ENCODE data around the gene TOP1.
A peak's percentile ranks its signal among the peaks of the same experiment; 100 is the strongest.

TOP1 gene

GRCh38 chr20:41007481-41007880 is 21.1 kb upstream of the TOP1 start:
- in situ Hi-C loops (cut with MboI; ENCODE audit: low pct_unique_long_range_greater_than_20kb, low sequenced_read_pairs, unreplicated experiment): no loop called here
- no peak for DNase-seq (ENCODE audit: low spot score)
- no peak for TF ChIP-seq CTCF (IDR thresholded peaks at IDR 0.05; ENCODE audit: extremely low read depth, insufficient read depth, missing control alignments)

GRCh38 chr20:41009946-41010345 is 18.7 kb upstream of the TOP1 start:
- in situ Hi-C loops (cut with MboI; ENCODE audit: low pct_unique_long_range_greater_than_20kb, low sequenced_read_pairs, unreplicated experiment): no loop called here
- no peak for DNase-seq (ENCODE audit: low spot score)
- TF ChIP-seq CTCF (IDR thresholded peaks at IDR 0.05; ENCODE audit: extremely low read depth, insufficient read depth, missing control alignments): no peak

- no peak for TF ChIP-seq CTCF (IDR thresholded peaks at IDR 0.05; ENCODE audit: extremely low read depth, insufficient read depth, missing control alignments)
- DNase-seq (ENCODE audit: low spot score): peak; percentile 83
- in situ Hi-C loops (cut with MboI; ENCODE audit: low pct_unique_long_range_greater_than_20kb, low sequenced_read_pairs, unreplicated experiment): no loop called here
Observed at GRCh38 chr20:41011551-41012067, 17.0 kb upstream of the TOP1 start.

GRCh38 chr20:41014561-41015088 is 14.0 kb upstream of the TOP1 start:
- in situ Hi-C loops (cut with MboI; ENCODE audit: low pct_unique_long_range_greater_than_20kb, low sequenced_read_pairs, unreplicated experiment): no loop called here
- DNase-seq (ENCODE audit: low spot score): no peak
- TF ChIP-seq CTCF (IDR thresholded peaks at IDR 0.05; ENCODE audit: extremely low read depth, insufficient read depth, missing control alignments): no peak

- no peak for TF ChIP-seq CTCF (IDR thresholded peaks at IDR 0.05; ENCODE audit: extremely low read depth, insufficient read depth, missing control alignments)
- DNase-seq (ENCODE audit: low spot score): no peak
- in situ Hi-C loops (cut with MboI; ENCODE audit: low pct_unique_long_range_greater_than_20kb, low sequenced_read_pairs, unreplicated experiment): no loop called here
Observed at GRCh38 chr20:41017448-41018042, 11.1 kb upstream of the TOP1 start.

- no peak for DNase-seq (ENCODE audit: low spot score)
- in situ Hi-C loops (cut with MboI; ENCODE audit: low pct_unique_long_range_greater_than_20kb, low sequenced_read_pairs, unreplicated experiment): no loop called here
- no peak for TF ChIP-seq CTCF (IDR thresholded peaks at IDR 0.05; ENCODE audit: extremely low read depth, insufficient read depth, missing control alignments)
Observed at GRCh38 chr20:41018153-41018552, 10.5 kb upstream of the TOP1 start.
